Adrenal gland (tissue), 5 donors: ENCODE measurements around the gene CUEDC1.

Source experiments
- CTCF ChIP-seq, 6 experiments: fragments of 450-650 bp in 4 of 6; fragments of 200-600 bp in 2 of 6; sonication (generic) in 1 of 6; IDR thresholded peaks; 1 replicate in 5 of 6; 2 replicates in 1 of 6; pipeline versions ENCODE4 v1.5.1 to v1.8.0; 2016 to 2021; ENCODE audit warnings: antibody characterized with exemption in 6 of 6, mild to moderate bottlenecking in 2 of 6, moderate library complexity in 1 of 6
- POLR2A ChIP-seq, 2 donors: fragments of 450-650 bp; IDR thresholded peaks; one replicate each; pipeline ENCODE4 v1.6.1; 2017; ENCODE audit warnings: antibody characterized with exemption in 2 of 2, mild to moderate bottlenecking in 2 of 2, moderate library complexity in 1 of 2
- donor health status: DM: no; HTN: no; CAD: no.

GRCh38 chr17:57999010-57999495, 43.8 kb upstream of the CUEDC1 start:
- TF ChIP-seq CTCF (IDR thresholded peaks at IDR 0.05) (no peak), POLR2A (IDR thresholded peaks at IDR 0.05) (no peak)
